ENCODE measurements around the gene HOXB3. TPM values are rescaled to one million over a fixed set of nuclear protein-coding genes. Genes with fewer than 3 reads are reported as not detected.

HOXB3 gene
- total RNA-seq, 6 donors from 2014 or later = 2.9 to 12.6 (median 7.9) TPM

GRCh38 chr17:48589060-48589830 is 796 bp downstream of the HOXB3 start:
- peaks cover 33 to 63% (median 40%) of the 10 kb centered on the region in 4 donors for H3K4me1 ChIP-seq

GRCh38 chr17:48588528-48588927 is 1.5 kb downstream of the HOXB3 start:
- no peaks in the 10 kb centered on the region for H3K9me3 ChIP-seq
- H3K27me3 ChIP-seq = peaks cover 0 to 43% (median 21%) of the 10 kb centered on the region in 4 donors
- no peak for TF ChIP-seq POLR2A (IDR thresholded peaks at IDR 0.05)
- H3K4me3 ChIP-seq = peak overlapping the region in 2 of 4 donors; percentile 32 to 54
- H3K4me1 ChIP-seq = peaks cover 32 to 56% (median 37%) of the 10 kb centered on the region in 4 donors
- H3K27ac ChIP-seq = peak overlapping the region; percentile 66 to 90 (median 90)
- 32 to 34% methylated on average over 2 of the region's 2 CpGs for WGBS, 2 donors
- no peak for ATAC-seq (ENCODE audit: low FRiP score in 2 of 2)
- H3K36me3 ChIP-seq = no peaks in the 10 kb centered on the region
- no peak for DNase-seq

More at GRCh38 chr17:48589060-48589830, 796 bp downstream of the HOXB3 start:
- 23 to 28% methylated on average over 10 of the region's 10 CpGs for WGBS, 2 donors
- peaks cover 0 to 42% (median 19%) of the 10 kb centered on the region in 4 donors for H3K27me3 ChIP-seq
- no peaks in the 10 kb centered on the region for H3K36me3 ChIP-seq
- peak overlapping the region; percentile 66 to 90 (median 90) for H3K27ac ChIP-seq
- ATAC-seq (ENCODE audit: low FRiP score in 2 of 2) (no peak), DNase-seq (no peak)
- no peaks in the 10 kb centered on the region for H3K9me3 ChIP-seq
- TF ChIP-seq CTCF (IDR thresholded peaks at IDR 0.05) (no peak), EP300 (IDR thresholded peaks at IDR 0.05) (no peak), POLR2AphosphoS5 (IDR thresholded peaks at IDR 0.05) (no peak), POLR2A (IDR thresholded peaks at IDR 0.05) (no peak)
- peak overlapping the region in 3 of 4 donors; percentile 13 to 54 (median 32) for H3K4me3 ChIP-seq

- H3K4me1 ChIP-seq = peaks cover 28 to 51% (median 33%) of the 10 kb centered on the region in 4 donors
- ATAC-seq (ENCODE audit: low FRiP score in 2 of 2) = no peak
- peaks cover 0 to 44% (median 20%) of the 10 kb centered on the region in 4 donors for H3K27me3 ChIP-seq
Measured at GRCh38 chr17:48588074-48588415, 2.0 kb downstream of the HOXB3 start.

GRCh38 chr17:48587276-48588073 is 2.6 kb downstream of the HOXB3 start:
- Histone ChIP-seq H3K4me3 (peak overlapping the region in 2 of 4 donors; percentile 54 to 61), H3K27ac (peak overlapping the region; percentile 66 to 90 (median 90)), H3K4me1 (peaks cover 25 to 46% (median 31%) of the 10 kb centered on the region in 4 donors), H3K9me3 (no peaks in the 10 kb centered on the region), H3K27me3 (peaks cover 0 to 45% (median 20%) of the 10 kb centered on the region in 4 donors), H3K36me3 (no peaks in the 10 kb centered on the region)
- no peak for TF ChIP-seq CTCF (IDR thresholded peaks at IDR 0.05)
- TF ChIP-seq POLR2AphosphoS5 (IDR thresholded peaks at IDR 0.05) = peak; percentile 32 to 33
- no peak for TF ChIP-seq POLR2A (IDR thresholded peaks at IDR 0.05)
- no peak for TF ChIP-seq EP300 (IDR thresholded peaks at IDR 0.05)
- 23 to 24% methylated on average over 4 to 5 of the region's 5 CpGs for WGBS, 2 donors
- no peak for DNase-seq
- no peak for ATAC-seq (ENCODE audit: low FRiP score in 2 of 2)

More at GRCh38 chr17:48588074-48588415, 2.0 kb downstream of the HOXB3 start:
- Histone ChIP-seq H3K27ac (peak overlapping the region; percentile 66 to 90 (median 90)), H3K4me3 (peak overlapping the region in 2 of 4 donors; percentile 32 to 54), H3K36me3 (no peaks in the 10 kb centered on the region), H3K9me3 (no peaks in the 10 kb centered on the region)
- WGBS, 2 donors = 32 to 64% methylated on average over 2 of the region's 2 CpGs
- TF ChIP-seq EP300 (IDR thresholded peaks at IDR 0.05) (no peak), CTCF (IDR thresholded peaks at IDR 0.05) (no peak), POLR2AphosphoS5 (IDR thresholded peaks at IDR 0.05) (no peak), POLR2A (IDR thresholded peaks at IDR 0.05) (no peak)
- DNase-seq = no peak

Data from upper lobe of left lung (tissue), 6 donors.